A549 (cell line): ENCODE measurements around the gene PDLIM5. TPM values are rescaled to one million over a fixed set of nuclear protein-coding genes. Genes with fewer than 3 reads are reported as not detected.

ENCODE experiments used
- ATAC-seq, 2 experiments: fragments of 200-7000 bp in 1 of 2; fragments of >200 bp in 1 of 2; cut with Nextera tagmentation in 1 of 2; cut with Tn5 transposase in 1 of 2; 3 replicates each; pipeline versions ENCODE4 v1.8.0 to v1.9.1; 2018 to 2020; ENCODE audit warnings: mild to moderate bottlenecking in 1 of 2, moderate library complexity in 1 of 2
- CTCF ChIA-PET: fragments of 300-600 bp; sonication (Branson Sonifier 250); formaldehyde crosslinking; extraction: SDS; loops from one replicate; lab custom pipeline; 2021; ENCODE audit warnings: antibody characterized with exemption, inconsistent platforms; lab: Yijun Ruan, JAX
- POLR2A ChIA-PET: fragments of 350-600 bp; formaldehyde crosslinking; extraction: SDS; loops from one replicate; lab custom pipeline; 2021; ENCODE audit warnings: antibody characterized with exemption, inconsistent platforms; lab: Yijun Ruan, JAX
- DNase-seq, 2 experiments: peaks; one replicate each; pipeline versions ENCODE4 v3.0.0 to v3.0.0-alpha.2; 2011 to 2016; ENCODE audit warnings: low read depth in 1 of 2, low spot score in 1 of 2
- FAIRE-seq: peaks from 2 replicates; lab custom pipeline; 2011; peaks lifted over from hg19 to GRCh38; lab: Jason Lieb, UNC
- H3K27ac ChIP-seq, 2 experiments: fragments of >200 bp; sonication (Bioruptor Twin); formaldehyde crosslinking; 3 replicates each; pipeline ENCODE4 v1.5.1; 2016 to 2017
- H3K4me1 ChIP-seq: fragments of >200 bp; sonication (Bioruptor Twin); formaldehyde crosslinking; 3 replicates; pipeline ENCODE4 v1.6.1; 2016
- H3K4me2 ChIP-seq: fragments of >200 bp; sonication (Bioruptor Twin); formaldehyde crosslinking; 3 replicates; pipeline ENCODE4 v1.6.1; 2016
- H3K4me3 ChIP-seq: fragments of >200 bp; sonication (Bioruptor Twin); formaldehyde crosslinking; 3 replicates; pipeline ENCODE4 v1.5.1; 2016
- H3K9me3 ChIP-seq: fragments of >200 bp; sonication (Bioruptor Twin); formaldehyde crosslinking; 3 replicates; pipeline ENCODE4 v1.6.1; 2016
- BHLHE40 ChIP-seq: IDR thresholded peaks from 2 replicates; pipeline ENCODE4 v1.6.1; 2012; ENCODE audit warnings: low read depth, low read length, inconsistent platforms
- CEBPB ChIP-seq, 2 experiments: fragments of >200 bp in 1 of 2; sonication (Bioruptor Twin) in 1 of 2; formaldehyde crosslinking in 1 of 2; IDR thresholded peaks; 2 replicates each; pipeline ENCODE4 v1.6.1; 2012 to 2016
- CHD4 ChIP-seq: fragments of 200-600 bp; sonication (generic); IDR thresholded peaks from 2 replicates; pipeline ENCODE4 v1.6.1; 2016; ENCODE audit warnings: antibody characterized with exemption, mild to moderate bottlenecking, borderline replicate concordance
- EHF ChIP-seq: fragments of 250-450 bp; sonication (Bioruptor Pico); IDR thresholded peaks from 2 replicates; pipeline ENCODE4 v1.5.0; 2020; ENCODE audit warnings: mild to moderate bottlenecking
- GATA3 ChIP-seq: IDR thresholded peaks from 2 replicates; pipeline ENCODE4 v1.6.1; 2012; ENCODE audit warnings: borderline replicate concordance
- HEYL ChIP-seq: fragments of 250-450 bp; sonication (Bioruptor Pico); IDR thresholded peaks from 2 replicates; pipeline ENCODE4 v1.8.0; 2021; ENCODE audit warnings: mild to moderate bottlenecking, moderate library complexity
- HOXA7 ChIP-seq: fragments of 250-450 bp; sonication (Bioruptor Pico); IDR thresholded peaks from 2 replicates; pipeline ENCODE4 v1.5.0; 2020; ENCODE audit warnings: mild to moderate bottlenecking, moderate library complexity
- HOXB13 ChIP-seq: fragments of 250-450 bp; sonication (Bioruptor Pico); IDR thresholded peaks from 2 replicates; pipeline ENCODE4 v1.5.0; 2020; ENCODE audit warnings: low read depth, mild to moderate bottlenecking, moderate library complexity
- JUNB ChIP-seq: fragments of >200 bp; sonication (Bioruptor Twin); formaldehyde crosslinking; IDR thresholded peaks from 2 replicates; pipeline ENCODE4 v1.6.1; 2016
- KDM1A ChIP-seq: fragments of 200-600 bp; sonication (generic); IDR thresholded peaks from 2 replicates; pipeline ENCODE4 v1.6.1; 2016; ENCODE audit warnings: low read depth, mild to moderate bottlenecking
- KDM5A ChIP-seq: fragments of 200-600 bp; sonication (generic); IDR thresholded peaks from 2 replicates; pipeline ENCODE4 v1.6.1; 2016; ENCODE audit warnings: antibody characterized with exemption, mild to moderate bottlenecking
- MAFK ChIP-seq: fragments of 450-650 bp; IDR thresholded peaks from 2 replicates; pipeline ENCODE4 v1.6.1; 2014; ENCODE audit not compliant: partially characterized antibody
- MYC ChIP-seq: IDR thresholded peaks from 2 replicates; pipeline ENCODE4 v1.6.1; 2012; ENCODE audit warnings: mild to moderate bottlenecking, inconsistent platforms, low read length, improper control_type of control experiment, borderline replicate concordance
- NR3C1 ChIP-seq: fragments of >200 bp; sonication (Bioruptor Twin); formaldehyde crosslinking; IDR thresholded peaks from 3 replicates; pipeline ENCODE4 v1.6.1; 2017
- RAD21 ChIP-seq, 2 experiments: fragments of >200 bp in 1 of 2; sonication (Bioruptor Twin) in 1 of 2; formaldehyde crosslinking in 1 of 2; IDR thresholded peaks in 1 of 2; conservative IDR thresholded peaks in 1 of 2; 2 replicates in 1 of 2; 3 replicates in 1 of 2; pipeline ENCODE4 v1.6.1; 2012 to 2018; ENCODE audit warnings: inconsistent platforms in 1 of 2
- RCOR1 ChIP-seq: fragments of 150-350 bp; IDR thresholded peaks from 2 replicates; pipeline ENCODE4 v1.6.1; 2014; ENCODE audit warnings: antibody characterized with exemption, low read length, low read depth
- SMC3 ChIP-seq: fragments of >200 bp; sonication (Bioruptor Twin); formaldehyde crosslinking; IDR thresholded peaks from 3 replicates; pipeline ENCODE4 v1.6.1; 2018; ENCODE audit warnings: inconsistent platforms
- SREBF2 ChIP-seq: fragments of 450-650 bp; IDR thresholded peaks from 2 replicates; pipeline ENCODE4 v1.6.1; 2014; ENCODE audit warnings: mild to moderate bottlenecking, moderate library complexity
- ZC3H11A ChIP-seq: fragments of 450-650 bp; IDR thresholded peaks from 2 replicates; pipeline ENCODE4 v1.6.1; 2014; ENCODE audit warnings: antibody characterized with exemption, mild to moderate bottlenecking
- ZNF302 ChIP-seq: fragments of 250-450 bp; sonication (Bioruptor Pico); IDR thresholded peaks from 2 replicates; pipeline ENCODE4 v1.9.0; 2021; ENCODE audit warnings: inconsistent platforms, mild to moderate bottlenecking, moderate library complexity
- WGBS: methylation state at CpG from one replicate; pipeline ENCODE4 v1.1.6; 2017; ENCODE audit errors: missing lambda C conversion rate; 5-methylcytosine and 5-hydroxymethylcytosine counted together
- polyA plus RNA-seq, 4 experiments: library from polyadenylated mRNA; depleted of rRNA in 3 of 4; stranded (reverse); fragments of >200 nt; fragmentation: RNase III in 1 of 4; extraction: RNeasy Plus Mini Kit Qiagen cat#74134 plus additional on column Dnase treatment in 1 of 4; gene quantifications; 2 replicates in 3 of 4; 3 replicates in 1 of 4; pipeline ENCODE4 v1.2.3, GENCODE V29; 2011 to 2017
- TF ChIP-seq, protein P1 (sequence below): fragments of 250-450 bp; sonication (Bioruptor Pico); IDR thresholded peaks from 2 replicates; pipeline ENCODE4 v1.5.0; 2021; ENCODE audit warnings: mild to moderate bottlenecking, moderate library complexity, borderline replicate concordance
- TF ChIP-seq, protein P2 (sequence below): fragments of >200 bp; sonication (Bioruptor Twin); formaldehyde crosslinking; IDR thresholded peaks from 2 replicates; pipeline ENCODE4 v1.6.1; 2016

The PDLIM5 gene
- polyA plus RNA-seq, 2 of the 4 experiments (the other 2 are of a cell fraction): 54.2 to 242 TPM

DNA sequence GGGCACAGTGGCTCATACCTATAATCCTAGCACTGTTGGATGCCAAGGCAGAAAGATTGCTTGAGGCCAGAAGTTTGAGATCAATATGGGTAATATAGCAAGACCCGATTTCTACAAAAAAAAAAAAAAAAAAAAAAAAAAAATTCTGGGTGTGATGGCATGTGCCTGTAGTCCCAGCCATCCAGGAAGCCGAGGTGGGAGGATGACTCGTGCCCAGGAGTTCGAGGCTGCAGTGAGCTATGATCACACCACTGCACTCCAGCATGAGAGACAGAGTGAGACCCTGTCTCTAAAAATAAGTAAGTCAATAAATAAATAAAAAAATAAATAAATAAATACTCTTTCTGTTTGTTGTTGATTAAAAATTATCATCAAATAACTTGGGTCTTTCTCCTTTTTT, 243.6 kb downstream of the PDLIM5 start:
- Histone ChIP-seq H3K9me3 (no peaks in the 10 kb centered on the region), H3K4me3 (no peak overlapping the region), H3K27ac (peak overlapping the region in 1 of 2 experiments; percentile 58; a peak in 3 of 6 replicates), H3K4me1 (peaks cover 32% of the 10 kb centered on the region), H3K4me2 (no peak overlapping the region)
- peak in 1 of 2 experiments; percentile 25; a peak in 1 of 6 replicates for ATAC-seq
- ChIA-PET CTCF (interaction anchor here (0.7 kb wide), 1 partner anchor 20 kb away, joined by 4 read pairs; no protein-coding TSS in a partner anchor), POLR2A (no interaction called here)
- 34% methylated on average over 4 of the region's 4 CpGs for WGBS
- DNase-seq: peak in 1 of 2 experiments; percentile 56
- TF ChIP-seq MYC (no peak), NR3C1 (no peak), BHLHE40 (no peak), ZC3H11A (no peak), KDM1A (no peak), CHD4 (no peak), MAFK (no peak), HOXB13 (CRISPR knock-in tag) (no peak), JUNB (no peak), SMC3 (no peak), HOXA7 (CRISPR knock-in tag) (no peak), HEYL (CRISPR knock-in tag) (no peak), RAD21 (conservative IDR thresholded peaks at IDR 0.05 in 1 of 2, IDR thresholded peaks at IDR 0.05 in 1 of 2) (no peak)
- TF ChIP-seq, protein P1, sequence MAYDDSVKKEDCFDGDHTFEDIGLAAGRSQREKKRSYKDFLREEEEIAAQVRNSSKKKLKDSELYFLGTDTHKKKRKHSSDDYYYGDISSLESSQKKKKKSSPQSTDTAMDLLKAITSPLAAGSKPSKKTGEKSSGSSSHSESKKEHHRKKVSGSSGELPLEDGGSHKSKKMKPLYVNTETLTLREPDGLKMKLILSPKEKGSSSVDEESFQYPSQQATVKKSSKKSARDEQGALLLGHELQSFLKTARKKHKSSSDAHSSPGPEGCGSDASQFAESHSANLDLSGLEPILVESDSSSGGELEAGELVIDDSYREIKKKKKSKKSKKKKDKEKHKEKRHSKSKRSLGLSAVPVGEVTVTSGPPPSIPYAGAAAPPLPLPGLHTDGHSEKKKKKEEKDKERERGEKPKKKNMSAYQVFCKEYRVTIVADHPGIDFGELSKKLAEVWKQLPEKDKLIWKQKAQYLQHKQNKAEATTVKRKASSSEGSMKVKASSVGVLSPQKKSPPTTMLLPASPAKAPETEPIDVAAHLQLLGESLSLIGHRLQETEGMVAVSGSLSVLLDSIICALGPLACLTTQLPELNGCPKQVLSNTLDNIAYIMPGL (CRISPR knock-in tag): no peak
- TF ChIP-seq, protein P2, sequence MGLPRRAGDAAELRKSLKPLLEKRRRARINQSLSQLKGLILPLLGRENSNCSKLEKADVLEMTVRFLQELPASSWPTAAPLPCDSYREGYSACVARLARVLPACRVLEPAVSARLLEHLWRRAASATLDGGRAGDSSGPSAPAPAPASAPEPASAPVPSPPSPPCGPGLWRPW: no peak
- no peak for FAIRE-seq

DNA sequence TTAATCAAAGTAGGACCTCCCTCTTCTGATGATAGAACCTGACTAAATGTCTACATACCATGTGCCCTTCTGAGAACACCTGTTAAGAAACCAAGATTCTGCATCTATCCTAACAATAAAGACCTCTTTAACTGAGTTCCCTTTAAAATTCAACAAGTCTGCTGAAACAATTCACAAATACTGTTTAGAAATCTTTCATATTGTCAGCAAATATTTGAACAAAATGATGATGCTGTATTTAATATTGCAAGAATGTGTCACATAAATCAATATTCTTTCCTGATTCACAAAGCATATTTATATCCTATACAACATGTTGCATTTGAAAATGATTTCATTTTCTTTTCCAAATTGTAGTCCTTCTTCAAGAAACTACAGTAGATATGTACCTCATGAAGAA, 246.4 kb downstream of the PDLIM5 start:
- CTCF ChIA-PET: interaction anchor here (1.4 kb wide), 1 partner anchor 15 kb away, joined by 4 read pairs; no protein-coding TSS in a partner anchor
- peak in 1 of 2 experiments; percentile 32 for DNase-seq
- TF ChIP-seq JUNB (0 out of 2 replicates have a peak, but pooled peaks have one; percentile 25), ZNF302 (CRISPR knock-in tag) (no peak), MAFK (peak; percentile 73), KDM5A (no peak), CEBPB (IDR thresholded peaks at IDR 0.05) (peak in 1 of 2 experiments; percentile 36; a peak in 1 of 4 replicates), GATA3 (peak; percentile 35; the same call in 1 of the 2 replicates)
- ATAC-seq: peak in 1 of 2 experiments; percentile 39; a peak in 1 of 6 replicates
- peak; percentile 82 for FAIRE-seq
- Histone ChIP-seq H3K4me1 (peaks cover 16% of the 10 kb centered on the region), H3K4me2 (peak overlapping the region; percentile 16; the same call in 2 of the 3 replicates), H3K27ac (peak overlapping the region; percentile 30 to 47; a peak in 4 of 6 replicates), H3K9me3 (no peaks in the 10 kb centered on the region), H3K4me3 (no peak overlapping the region)
- POLR2A ChIA-PET: interaction anchor here (0.8 kb wide), 1 partner anchor 60 kb away, joined by 5 read pairs; the partner anchor contains the start of gene BMPR1B

DNA sequence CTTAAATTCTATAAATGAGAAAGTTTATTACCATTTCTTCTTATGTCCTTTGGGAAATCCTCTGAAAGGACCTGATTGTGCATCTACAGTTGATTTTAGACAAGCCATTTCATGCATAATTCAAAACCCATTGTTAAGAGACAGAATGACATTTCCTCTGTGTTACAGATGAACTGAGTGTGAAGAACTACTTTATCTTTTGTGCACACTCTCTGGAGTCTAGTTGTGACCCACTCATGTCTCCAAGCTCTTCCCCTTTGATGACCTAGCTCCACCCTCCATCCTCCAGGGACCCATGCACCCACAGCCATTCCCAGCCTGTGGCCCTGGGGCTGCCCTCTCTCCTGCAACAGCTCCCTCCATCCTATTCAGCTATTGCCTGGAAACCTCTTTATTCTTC, 248.6 kb downstream of the PDLIM5 start:
- ATAC-seq: no peak; a peak in 1 of 6 replicates
- Histone ChIP-seq H3K4me1 (peaks cover 19% of the 10 kb centered on the region), H3K4me2 (no peak overlapping the region)
- CTCF ChIA-PET: no interaction called here
- POLR2A ChIA-PET: no interaction called here
- TF ChIP-seq RCOR1: no peak
- no peak for TF ChIP-seq EHF
- TF ChIP-seq SREBF2: no peak
- TF ChIP-seq, all 56 proteins: peak for 0
- DNase-seq (no peak), FAIRE-seq (no peak)
- Histone ChIP-seq H3K9me3 (no peaks in the 10 kb centered on the region), H3K27ac (peak overlapping the region in 1 of 2 experiments; percentile 26; a peak in 2 of 6 replicates), H3K4me3 (no peak overlapping the region)
